H7 (cell line): ENCODE data around the gene FAF1. TPM values are rescaled to one million over a fixed set of nuclear protein-coding genes. Genes with fewer than 3 reads are reported as not detected.
"Not testable (repeated sequence)": the region's sequence is repeated elsewhere in the genome, so short reads cannot be mapped to it uniquely, and the experiment has no call there.

Experiments used
- DNase-seq: peaks from one replicate; pipeline ENCODE4 v3.0.0; 2012
- H3K27me3 ChIP-seq: 2 replicates; pipeline ENCODE4 v1.6.0; 2011; ENCODE audit warnings: mild to moderate bottlenecking, low read length; ENCODE audit not compliant: control insufficient read depth, insufficient read depth
- H3K36me3 ChIP-seq: replicated peaks from 2 replicates; pipeline ENCODE4 v1.5.1; 2011; ENCODE audit warnings: low read length; ENCODE audit not compliant: control insufficient read depth, insufficient read depth
- H3K4me3 ChIP-seq: 2 replicates; pipeline ENCODE4 v1.5.1; 2011; ENCODE audit warnings: low read depth, mild to moderate bottlenecking, control low read depth, low read length, moderate library complexity; ENCODE audit not compliant: insufficient read depth
- total RNA-seq: library from RNA; depleted of rRNA; stranded (reverse); fragments of >200 nt; shearing (Covaris generic); gene quantifications from 2 replicates; pipeline ENCODE4 v1.2.3, GENCODE V29; 2014

The FAF1 gene
- total RNA-seq, 1 experiment from 2014 or later, result 99.9 TPM

DNA sequence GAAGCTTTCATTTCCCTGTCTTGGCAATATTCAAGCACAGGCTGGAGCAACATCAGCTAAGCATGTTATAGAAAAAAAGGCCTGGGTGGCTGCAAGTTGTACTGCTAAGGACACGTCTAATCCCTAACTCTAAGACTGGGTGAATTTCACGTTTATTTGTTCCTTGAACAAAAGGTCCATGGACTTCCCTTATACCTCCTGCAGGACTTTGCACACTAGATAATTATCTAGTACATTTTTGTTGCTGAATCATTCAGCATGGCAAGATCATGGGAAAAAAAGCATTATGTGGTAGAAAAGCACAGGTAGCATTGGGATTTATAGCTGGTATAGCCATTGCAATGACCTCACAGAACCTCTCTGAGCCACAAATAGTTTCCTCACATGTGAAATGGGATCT is 406.1 kb downstream of the FAF1 start:
- Histone ChIP-seq H3K27me3 (no peaks in the 10 kb centered on the region), H3K36me3 (no peaks in the 10 kb centered on the region), H3K4me3 (no peak overlapping the region)
- DNase-seq, result no peak

GRCh38 chr1:50548243-50548642 is 411.8 kb downstream of the FAF1 start:
- no peak overlapping the region for H3K4me3 ChIP-seq
- DNase-seq, result no peak
- H3K27me3 ChIP-seq, result no peaks in the 10 kb centered on the region
- no peaks in the 10 kb centered on the region for H3K36me3 ChIP-seq

DNA sequence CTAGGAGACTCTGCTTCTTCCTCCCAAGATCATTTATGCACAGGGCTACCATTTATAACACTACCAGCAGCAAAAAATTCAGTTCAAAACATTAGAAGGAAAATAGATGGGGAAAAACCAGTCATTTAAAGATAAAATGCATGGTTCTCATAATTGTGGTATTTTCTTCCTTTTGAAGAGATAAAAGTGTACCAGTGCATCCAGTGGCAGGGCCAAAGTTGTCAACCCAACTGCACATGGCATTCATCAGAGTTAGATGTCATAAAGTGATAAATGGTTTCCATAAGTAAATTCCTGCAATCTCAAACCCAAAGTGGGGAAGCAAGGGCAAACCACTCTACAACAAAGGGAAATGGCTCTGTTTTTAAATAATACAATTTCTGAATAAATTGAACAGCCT is 417.7 kb downstream of the FAF1 start:
- H3K36me3 ChIP-seq, result no peaks in the 10 kb centered on the region
- H3K4me3 ChIP-seq, result no peak overlapping the region
- DNase-seq, result no peak
- no peaks in the 10 kb centered on the region for H3K27me3 ChIP-seq

DNA sequence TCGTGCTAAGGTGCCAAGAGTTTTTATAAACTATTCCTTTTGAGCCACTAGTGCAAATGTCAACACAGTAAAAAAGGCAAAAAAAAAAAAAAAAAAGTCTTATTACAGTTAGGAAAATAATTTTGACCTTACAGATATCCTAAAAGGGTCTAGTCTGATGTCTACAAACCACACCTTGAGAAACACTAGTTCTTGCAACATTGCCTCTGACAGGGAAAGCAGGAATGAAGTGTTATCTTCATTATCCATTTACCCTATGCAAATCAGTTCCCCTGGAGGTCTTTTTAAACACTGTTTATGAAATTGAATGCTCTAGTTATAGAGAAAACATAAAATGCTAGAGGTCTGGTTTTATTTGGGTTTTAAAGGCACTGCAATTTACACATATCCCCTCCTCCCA is 421.6 kb downstream of the FAF1 start:
- H3K27me3 ChIP-seq, result no peaks in the 10 kb centered on the region
- H3K36me3 ChIP-seq, result no peaks in the 10 kb centered on the region; the same call in 1 of the 2 replicates
- H3K4me3 ChIP-seq, result no peak overlapping the region
- no peak for DNase-seq

GRCh38 chr1:50531601-50532000 is 428.5 kb downstream of the FAF1 start:
- DNase-seq, result no peak
- Histone ChIP-seq H3K27me3 (no peaks in the 10 kb centered on the region), H3K4me3 (no peak overlapping the region), H3K36me3 (no peaks in the 10 kb centered on the region; the same call in 1 of the 2 replicates)

DNA sequence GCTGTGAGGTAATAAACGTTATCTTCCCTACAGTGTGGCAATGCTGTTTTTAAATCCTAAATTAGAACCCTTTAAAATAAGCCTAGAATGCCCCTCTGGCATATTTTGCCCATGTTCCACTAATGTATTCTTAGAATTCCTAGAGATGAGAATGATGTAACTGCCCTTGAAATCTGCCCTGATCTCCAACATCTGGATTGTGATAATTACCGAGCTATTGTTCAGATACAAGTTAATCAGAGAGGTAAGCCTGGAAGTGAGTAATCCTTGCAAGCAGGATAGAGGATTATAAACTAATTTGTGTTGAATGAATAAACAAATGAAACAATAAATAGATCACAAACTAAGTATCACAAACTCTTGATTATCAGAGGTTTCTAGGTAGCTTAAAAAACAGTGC is 429.0 kb downstream of the FAF1 start:
- no peak for DNase-seq
- Histone ChIP-seq H3K4me3 (no peak overlapping the region), H3K27me3 (no peaks in the 10 kb centered on the region), H3K36me3 (no peaks in the 10 kb centered on the region; the same call in 1 of the 2 replicates)

DNA sequence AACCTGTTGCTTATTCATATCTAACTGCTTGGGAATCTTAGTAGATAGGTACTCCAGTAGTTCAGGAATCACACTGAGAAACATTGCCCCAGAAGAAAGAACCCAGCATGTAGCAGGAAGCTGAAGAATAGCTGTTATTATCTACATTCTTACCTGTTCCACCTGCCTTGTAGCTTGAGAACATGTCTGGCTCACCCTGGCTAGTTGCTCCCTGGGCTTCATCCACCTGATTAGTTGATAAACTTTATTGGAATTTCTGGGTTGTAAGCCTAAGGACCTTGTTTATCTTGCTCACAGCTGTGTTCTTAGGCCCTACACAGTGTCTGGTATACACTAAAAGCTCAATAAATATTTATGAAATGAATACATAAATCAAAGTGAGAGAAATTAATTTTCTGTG is 430.6 kb downstream of the FAF1 start:
- DNase-seq, result no peak
- H3K4me3 ChIP-seq, result no peak overlapping the region
- no peaks in the 10 kb centered on the region for H3K36me3 ChIP-seq
- no peaks in the 10 kb centered on the region for H3K27me3 ChIP-seq

- DNase-seq, H3K27me3 ChIP-seq, H3K36me3 ChIP-seq, H3K4me3 ChIP-seq: not testable (repeated sequence)
Observed at GRCh38 chr1:50527987-50528320, 432.1 kb downstream of the FAF1 start.

GRCh38 chr1:50527249-50527986 is 432.6 kb downstream of the FAF1 start:
- no peaks in the 10 kb centered on the region for H3K27me3 ChIP-seq
- H3K36me3 ChIP-seq, result no peaks in the 10 kb centered on the region
- DNase-seq, result no peak
- no peak overlapping the region for H3K4me3 ChIP-seq

DNA sequence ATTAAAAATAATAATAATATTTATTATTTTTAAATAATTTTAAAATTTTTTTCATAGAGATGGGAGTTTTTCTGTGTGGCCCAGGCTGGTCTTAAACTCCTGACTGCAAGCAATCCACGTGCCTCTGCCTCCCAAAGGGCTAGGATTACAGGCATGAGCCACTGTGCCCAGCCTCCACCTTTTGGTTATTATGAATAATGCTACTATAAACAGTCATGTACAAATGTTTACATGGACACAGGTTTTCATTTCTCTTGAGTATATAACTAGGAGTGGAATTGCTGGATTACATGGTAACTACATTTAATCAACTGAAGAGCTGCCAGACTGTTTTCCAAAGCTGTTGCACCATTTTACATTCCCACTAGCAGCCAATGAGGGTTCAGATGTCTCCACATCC is 433.6 kb downstream of the FAF1 start:
- DNase-seq, result no peak
- Histone ChIP-seq H3K27me3 (no peaks in the 10 kb centered on the region), H3K4me3 (no peak overlapping the region), H3K36me3 (no peaks in the 10 kb centered on the region)

DNA sequence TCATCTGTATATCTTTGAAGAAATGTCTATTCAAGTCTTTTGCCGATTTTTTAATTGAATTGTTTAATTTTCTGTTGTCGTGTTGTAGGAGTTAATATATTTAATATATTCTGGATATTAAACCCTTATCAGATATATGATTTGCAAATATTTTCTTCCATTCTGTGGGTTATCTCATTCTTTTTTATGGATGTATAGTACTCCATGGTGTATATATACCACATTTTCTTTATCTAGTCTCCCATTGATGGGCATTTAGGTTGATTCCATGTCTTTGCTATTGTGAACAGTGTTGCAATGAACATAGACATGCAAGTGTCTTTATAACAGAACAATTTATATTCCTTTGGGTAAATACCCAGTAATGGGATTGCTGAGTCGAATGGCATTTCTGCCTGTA is 436.5 kb downstream of the FAF1 start:
- no peaks in the 10 kb centered on the region for H3K36me3 ChIP-seq
- H3K4me3 ChIP-seq, result no peak overlapping the region
- DNase-seq, result no peak

DNA sequence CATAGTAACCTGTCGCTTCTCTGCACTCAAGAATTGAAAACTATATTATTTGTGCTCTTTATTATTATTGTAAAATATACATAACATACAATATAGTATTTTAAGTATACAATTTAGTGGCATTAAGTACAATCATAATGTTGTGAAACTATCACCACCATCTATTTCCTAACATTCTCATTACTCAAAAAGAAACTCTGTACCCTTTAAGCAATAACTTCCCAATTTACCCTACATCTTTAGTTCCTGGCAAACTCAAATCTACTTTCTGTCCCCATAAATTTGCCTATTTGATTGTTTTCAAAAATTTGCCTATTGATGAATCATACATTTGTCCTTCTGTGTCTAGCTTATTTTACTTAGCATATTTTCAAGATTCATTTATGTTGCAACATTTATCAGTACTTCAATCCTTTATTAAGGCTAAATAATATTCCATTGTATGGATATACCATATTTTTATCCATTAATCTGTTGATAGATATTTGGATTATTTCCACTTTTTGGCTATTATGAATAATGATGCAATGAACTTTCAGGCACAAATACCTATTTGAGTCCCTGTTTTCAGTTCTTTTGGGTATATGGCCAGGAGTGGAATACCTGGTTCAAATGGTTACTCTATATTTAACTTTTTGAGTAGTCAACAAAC is 437.2 kb downstream of the FAF1 start:
- no peak for DNase-seq
- no peak overlapping the region for H3K4me3 ChIP-seq
- no peaks in the 10 kb centered on the region for H3K36me3 ChIP-seq
- no peaks in the 10 kb centered on the region for H3K27me3 ChIP-seq

More for the DNA sequence above, 436.5 kb downstream of the FAF1 start:
- H3K27me3 ChIP-seq, result no peaks in the 10 kb centered on the region

DNA sequence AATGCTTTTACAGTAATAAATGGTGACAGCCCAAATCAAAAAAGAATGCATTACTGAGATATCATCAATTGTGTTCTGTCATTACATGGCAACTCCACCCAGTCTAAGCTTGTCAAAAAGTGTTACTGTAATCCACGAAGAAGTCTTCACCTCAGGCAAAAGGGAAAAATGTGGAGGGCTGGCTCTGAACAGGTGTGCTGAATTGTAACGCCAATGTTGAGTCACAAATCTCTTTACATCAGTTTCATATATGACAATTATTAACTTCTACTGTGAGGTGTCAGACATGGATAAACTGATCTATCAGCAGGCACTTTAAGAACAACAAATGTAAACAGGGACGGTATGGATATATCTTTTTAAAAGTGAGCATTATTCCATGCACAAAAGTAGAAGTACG is 438.4 kb downstream of the FAF1 start:
- DNase-seq, result no peak
- Histone ChIP-seq H3K36me3 (no peaks in the 10 kb centered on the region), H3K27me3 (no peaks in the 10 kb centered on the region), H3K4me3 (no peak overlapping the region)

GRCh38 chr1:50517488-50517887 is 442.6 kb downstream of the FAF1 start:
- Histone ChIP-seq H3K27me3 (no peaks in the 10 kb centered on the region), H3K36me3 (no peaks in the 10 kb centered on the region), H3K4me3 (no peak overlapping the region)
- no peak for DNase-seq

- Histone ChIP-seq H3K27me3 (no peaks in the 10 kb centered on the region), H3K4me3 (no peak overlapping the region), H3K36me3 (no peaks in the 10 kb centered on the region)
- no peak for DNase-seq
Observed at GRCh38 chr1:50516056-50516455, 444.0 kb downstream of the FAF1 start.
